HG02610 (cell line): ENCODE measurements around the gene AMMECR1L.

Source experiments
- ATAC-seq: cut with Tn5 transposase; IDR thresholded peaks from one replicate; pipeline ENCODE4 v1.9.1; 2021; ENCODE audit warnings: mild to moderate bottlenecking, moderate library complexity; ENCODE audit not compliant: unreplicated experiment

AMMECR1L gene

DNA sequence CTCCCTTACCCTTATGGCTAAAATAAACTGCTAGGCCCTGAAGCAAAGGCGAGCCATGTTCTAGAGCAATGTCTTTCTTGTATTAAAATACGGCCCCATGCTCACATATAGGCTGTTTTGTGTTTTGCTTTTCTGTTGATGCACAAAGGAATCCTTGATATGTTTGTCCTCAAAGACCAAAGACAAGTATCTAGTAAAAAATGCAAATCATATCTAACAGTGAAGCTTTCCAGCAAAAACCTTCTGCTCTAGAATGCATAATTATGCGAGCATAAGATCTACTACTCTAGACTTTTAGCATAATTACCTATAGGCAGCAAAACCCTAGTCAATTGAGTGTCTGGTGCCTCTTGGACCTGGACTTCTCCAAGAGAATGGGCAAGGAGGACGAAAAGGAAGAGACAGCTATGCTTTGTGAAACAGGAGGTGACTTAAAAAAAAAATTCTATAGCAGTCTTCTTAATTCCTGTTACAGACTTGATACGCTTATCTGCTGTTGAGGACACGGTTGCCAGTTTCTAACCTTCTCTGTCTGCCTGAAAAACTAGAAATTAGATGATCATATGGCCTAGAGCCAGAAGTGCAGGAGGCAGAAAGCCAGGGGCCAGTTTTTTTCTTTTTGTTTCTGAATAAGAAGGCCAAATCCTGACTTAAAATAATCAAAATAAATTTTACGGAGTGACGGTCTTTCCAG lies 1.5 kb upstream of the AMMECR1L start:
- ATAC-seq, result no peak

GRCh38 chr2:127886593-127886935 lies 808 bp upstream of the AMMECR1L start:
- ATAC-seq, result peak; percentile 22

GRCh38 chr2:127884861-127885740 lies 655 bp downstream of the AMMECR1L start:
- peak; percentile 10 for ATAC-seq

GRCh38 chr2:127884436-127884835 lies 1.3 kb downstream of the AMMECR1L start:
- no peak for ATAC-seq

DNA sequence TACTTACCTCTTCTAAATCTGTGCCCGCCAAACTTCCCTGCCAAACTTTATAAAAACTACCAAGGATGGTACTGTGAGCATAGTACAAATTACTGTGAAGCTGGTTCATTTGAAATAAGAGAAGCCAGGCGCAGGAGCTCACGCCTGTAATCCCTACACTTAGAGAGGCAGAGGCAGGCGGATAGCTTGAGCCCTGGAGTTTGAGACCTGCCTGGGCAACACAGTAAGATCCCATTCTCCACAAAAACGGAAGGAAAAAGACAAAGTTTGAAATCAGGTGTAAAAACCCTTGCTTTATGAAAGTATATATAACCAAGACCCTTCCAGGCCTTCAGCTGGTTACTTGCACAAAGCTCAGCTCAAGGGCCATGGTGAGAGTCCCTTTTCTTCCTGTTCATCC lies 5.9 kb downstream of the AMMECR1L start:
- no peak for ATAC-seq

DNA sequence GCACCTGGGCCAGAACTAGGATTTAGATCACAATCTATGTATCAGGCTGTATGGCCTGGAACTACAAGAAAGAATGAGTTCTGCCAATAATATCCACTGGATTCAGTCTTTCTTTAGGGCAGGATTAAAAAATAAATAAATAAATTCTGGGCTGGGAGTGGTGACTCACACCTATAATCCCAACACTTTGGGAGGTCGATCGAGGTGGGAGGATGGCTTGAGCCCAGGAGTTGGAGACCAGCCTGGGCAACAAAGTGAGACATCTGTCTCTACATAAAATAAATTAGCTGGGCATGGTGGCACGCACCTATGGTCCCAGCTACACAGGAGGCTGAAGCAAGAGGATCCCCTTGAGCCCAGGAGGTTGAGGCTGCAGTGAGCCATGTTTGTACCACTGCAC lies 8.1 kb downstream of the AMMECR1L start:
- no peak for ATAC-seq

DNA sequence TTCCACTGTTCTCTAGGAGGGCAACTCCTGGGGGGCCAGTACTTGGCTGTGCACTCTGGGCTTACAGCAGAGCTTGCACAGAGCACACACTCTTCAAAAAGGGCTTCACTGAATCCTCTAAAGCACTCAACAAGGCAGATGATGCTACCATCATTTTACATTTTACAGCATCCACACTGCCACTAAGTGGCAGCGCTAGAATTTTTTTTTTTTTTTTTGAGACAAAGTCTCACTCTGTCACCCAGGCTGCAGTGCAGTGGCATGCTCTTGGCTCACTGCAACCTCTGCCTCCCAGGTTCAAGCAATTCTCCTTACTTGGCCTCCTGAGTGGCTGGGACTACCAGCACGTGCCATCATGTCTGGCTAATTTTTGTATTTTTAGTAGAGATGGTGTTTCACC lies 8.6 kb downstream of the AMMECR1L start:
- no peak for ATAC-seq

DNA sequence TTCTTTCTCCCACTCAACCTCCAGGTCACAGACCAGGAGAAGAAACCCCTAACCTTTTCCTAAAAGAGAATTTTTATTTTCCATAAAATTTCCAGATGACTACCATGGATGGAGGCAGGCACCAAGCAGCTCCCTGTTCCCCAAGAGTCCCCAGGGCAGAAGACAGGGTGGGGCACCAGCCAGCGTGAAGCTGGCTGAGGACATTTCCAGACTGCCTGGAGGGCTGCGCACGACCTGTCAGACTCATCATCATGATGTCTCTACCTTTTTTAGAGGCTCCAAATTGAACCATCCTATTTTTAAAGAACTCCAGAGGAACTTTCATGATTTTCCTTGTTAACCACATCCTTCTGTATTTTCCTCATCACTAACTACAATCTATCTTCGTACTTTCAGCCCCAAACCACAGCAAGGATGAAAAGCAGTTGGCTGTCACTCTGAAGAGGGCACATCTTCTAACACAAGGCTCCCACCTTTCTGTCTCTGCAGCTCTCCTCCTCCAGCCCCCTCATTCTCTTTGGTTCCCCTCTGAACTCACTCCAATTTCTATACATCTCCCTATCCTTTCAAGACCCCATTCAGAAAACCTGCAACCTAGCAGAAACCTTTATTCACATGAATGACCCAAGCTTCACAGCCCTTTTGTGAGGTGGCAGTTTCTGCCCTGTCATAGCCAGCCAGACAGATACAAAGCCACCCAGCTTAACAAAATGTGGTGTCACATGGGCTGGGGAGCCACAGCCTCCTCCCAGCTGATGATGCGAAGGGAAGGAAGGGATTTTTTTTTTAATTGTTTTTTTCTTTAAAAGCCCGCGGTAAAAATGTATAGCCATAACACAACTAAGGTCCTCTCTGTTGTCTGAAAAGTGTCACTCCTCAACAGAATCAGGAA lies 11.1 kb downstream of the AMMECR1L start:
- peak; percentile 90 for ATAC-seq

GRCh38 chr2:127873707-127874303 lies 12.0 kb downstream of the AMMECR1L start:
- no peak for ATAC-seq

DNA sequence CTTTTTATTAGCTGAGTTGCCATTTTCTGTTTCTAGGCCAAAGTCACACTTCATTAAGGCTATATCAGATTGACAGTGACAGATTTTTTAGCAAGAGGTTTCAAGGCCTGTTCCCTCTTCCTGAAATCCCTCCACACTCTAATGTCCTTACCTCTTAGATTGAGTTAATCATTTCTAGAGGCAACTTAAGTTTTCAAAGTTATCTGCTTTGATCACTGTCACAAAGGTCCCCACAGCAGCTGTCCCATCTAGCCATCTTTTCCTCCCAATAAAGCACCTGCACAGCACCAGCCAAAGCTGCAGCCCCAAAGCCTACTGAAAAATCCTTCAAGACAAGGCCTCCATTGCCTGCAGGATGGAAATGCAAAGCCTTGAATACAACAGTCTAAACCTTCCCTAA lies 13.4 kb downstream of the AMMECR1L start:
- no peak for ATAC-seq

- no peak for ATAC-seq
Observed at GRCh38 chr2:127865926-127866325, 19.8 kb downstream of the AMMECR1L start.

- no peak for ATAC-seq
Observed at GRCh38 chr2:127864877-127865276, 20.9 kb downstream of the AMMECR1L start.

GRCh38 chr2:127862228-127862627 lies 23.5 kb downstream of the AMMECR1L start:
- ATAC-seq, result no peak

GRCh38 chr2:127860130-127860529 lies 25.6 kb downstream of the AMMECR1L start:
- ATAC-seq, result no peak

GRCh38 chr2:127859712-127860085 lies 26.1 kb downstream of the AMMECR1L start:
- no peak for ATAC-seq

GRCh38 chr2:127857265-127857808 lies 28.4 kb downstream of the AMMECR1L start:
- ATAC-seq, result no peak

DNA sequence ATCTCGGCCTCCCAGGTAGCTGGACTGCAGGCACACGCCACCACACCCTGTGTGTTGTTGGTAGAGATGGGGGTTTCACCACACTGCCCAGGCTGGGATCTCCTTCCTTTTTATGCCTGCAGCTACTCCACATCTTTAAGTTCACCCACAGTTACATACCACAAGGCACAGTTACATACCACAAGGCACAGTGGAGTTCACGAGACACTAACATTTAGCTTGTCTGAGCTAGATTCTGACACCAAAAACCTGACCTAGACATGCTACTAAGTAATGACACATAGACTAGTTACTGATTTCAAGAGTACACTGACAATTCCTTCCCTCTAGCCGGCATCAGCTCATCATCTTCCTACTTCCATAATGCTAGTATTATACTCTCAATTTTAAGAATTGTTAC lies 32.1 kb downstream of the AMMECR1L start:
- no peak for ATAC-seq

DNA sequence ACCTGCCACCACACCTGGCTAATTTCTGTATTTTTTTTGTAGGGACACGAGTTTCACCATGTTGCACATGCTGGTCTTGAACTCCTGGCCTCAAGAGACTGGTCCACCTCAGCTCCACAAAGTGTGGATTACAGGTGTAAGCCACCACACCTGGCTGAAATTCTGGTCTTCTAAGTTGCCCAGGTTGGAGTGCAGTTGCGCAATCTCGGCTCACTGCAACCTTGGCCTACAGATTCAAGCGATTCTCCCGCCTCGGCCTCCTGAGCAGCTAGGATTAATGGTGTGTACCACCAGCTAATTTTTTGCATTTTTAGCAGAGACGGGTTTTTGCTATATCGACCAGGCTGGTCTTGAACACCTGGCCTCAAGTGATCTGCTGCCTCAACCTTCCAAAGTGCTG lies 33.4 kb downstream of the AMMECR1L start:
- no peak for ATAC-seq

DNA sequence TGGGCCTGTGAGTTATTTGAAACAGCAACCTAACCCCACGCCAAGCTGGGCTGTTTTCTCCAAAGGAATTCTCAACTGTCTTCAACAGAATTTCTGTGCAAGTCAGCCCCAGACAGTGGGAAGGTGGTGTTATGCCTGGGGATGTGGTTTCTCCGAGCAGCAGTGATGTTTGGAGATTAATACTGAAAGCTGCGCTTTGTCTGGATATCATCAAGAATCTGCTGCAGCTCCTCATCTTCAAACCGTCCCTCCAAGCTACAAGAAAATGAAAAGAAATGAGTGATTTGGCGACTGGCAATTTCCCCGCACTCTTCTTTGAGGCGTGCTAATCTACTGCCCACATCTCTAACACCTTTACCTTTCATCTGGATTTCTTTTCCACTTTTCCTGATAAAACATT lies 37.8 kb downstream of the AMMECR1L start:
- no peak for ATAC-seq

- no peak for ATAC-seq
Observed at GRCh38 chr2:127844973-127845372, 40.8 kb downstream of the AMMECR1L start.

- ATAC-seq, result no peak
Observed at GRCh38 chr2:127843677-127844076, 42.1 kb downstream of the AMMECR1L start.
